GM21737 (cell line): ENCODE data around the gene HOXA5.

ENCODE experiments used
- ATAC-seq: cut with Tn5 transposase; IDR thresholded peaks from one replicate; pipeline ENCODE4 v1.9.1; 2021; ENCODE audit warnings: mild to moderate bottlenecking, moderate library complexity; ENCODE audit not compliant: unreplicated experiment

HOXA5 gene

DNA sequence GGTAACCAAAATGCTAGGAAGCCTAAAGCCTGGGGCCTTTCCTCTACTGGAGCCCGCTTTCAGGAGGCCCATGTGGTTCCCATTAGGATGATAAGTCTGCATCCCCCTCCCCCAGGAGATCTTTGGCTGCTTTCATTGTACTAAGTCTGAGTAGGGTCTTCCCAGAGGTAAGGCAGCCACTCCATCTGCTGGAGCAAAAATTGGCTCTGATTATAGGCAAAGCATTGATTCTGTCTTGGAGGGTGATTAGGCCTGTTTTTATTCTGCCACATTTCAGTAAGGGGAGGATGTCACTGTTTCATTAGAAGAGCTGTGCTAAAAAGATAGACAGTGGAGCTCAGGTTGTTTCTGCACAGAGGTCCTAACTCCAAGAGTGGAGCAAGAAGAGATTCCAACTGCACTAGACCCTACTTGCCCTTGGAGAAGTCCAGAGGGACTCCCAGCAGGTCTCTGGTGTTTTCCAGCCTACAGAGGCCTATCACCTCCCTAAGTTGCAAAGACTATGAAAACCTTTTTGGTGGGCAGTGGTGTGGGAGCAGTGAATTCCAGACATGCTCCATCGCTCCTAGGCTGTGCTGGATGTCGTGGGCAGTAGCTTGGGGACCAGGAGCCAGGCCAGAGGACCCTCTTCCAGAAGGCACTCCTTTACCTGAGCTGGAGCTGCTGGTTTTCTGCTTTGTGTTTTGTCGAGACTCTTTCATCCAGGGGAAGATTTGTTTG lies 33.9 kb downstream of the HOXA5 start:
- ATAC-seq, result no peak

DNA sequence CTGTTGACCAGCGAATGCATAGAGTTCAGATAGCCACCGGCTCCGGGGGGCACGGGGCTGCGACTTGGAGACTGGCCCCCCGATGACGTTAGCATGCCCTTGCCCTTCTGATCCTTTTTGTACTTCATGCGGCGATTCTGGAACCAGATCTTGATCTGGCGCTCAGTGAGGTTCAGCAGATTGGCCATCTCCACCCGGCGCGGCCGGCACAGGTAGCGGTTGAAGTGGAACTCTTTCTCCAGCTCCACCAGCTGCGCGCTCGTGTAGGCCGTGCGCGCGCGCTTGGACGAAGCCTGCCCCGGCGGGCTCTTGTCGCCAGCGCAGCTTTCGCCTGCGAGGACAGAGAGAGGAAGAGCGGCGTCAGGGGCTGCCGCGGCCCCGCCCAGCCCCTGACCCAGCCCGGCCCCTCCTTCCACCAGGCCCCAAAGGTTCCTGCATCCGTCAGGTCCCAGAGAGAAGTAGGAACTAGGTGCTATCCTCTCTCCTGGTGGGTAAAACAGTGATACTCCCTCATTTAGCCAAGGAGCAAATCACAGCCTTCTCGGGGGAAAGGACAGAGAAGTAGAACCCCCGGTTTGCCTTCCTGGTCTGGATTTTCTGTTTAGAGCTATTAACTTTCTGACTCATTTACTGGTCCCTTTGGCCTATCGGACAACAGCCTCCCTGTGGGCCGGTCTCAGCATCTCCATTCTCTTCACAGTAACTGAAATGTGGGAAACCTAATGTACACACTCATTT lies 34.9 kb downstream of the HOXA5 start:
- ATAC-seq, result no peak

DNA sequence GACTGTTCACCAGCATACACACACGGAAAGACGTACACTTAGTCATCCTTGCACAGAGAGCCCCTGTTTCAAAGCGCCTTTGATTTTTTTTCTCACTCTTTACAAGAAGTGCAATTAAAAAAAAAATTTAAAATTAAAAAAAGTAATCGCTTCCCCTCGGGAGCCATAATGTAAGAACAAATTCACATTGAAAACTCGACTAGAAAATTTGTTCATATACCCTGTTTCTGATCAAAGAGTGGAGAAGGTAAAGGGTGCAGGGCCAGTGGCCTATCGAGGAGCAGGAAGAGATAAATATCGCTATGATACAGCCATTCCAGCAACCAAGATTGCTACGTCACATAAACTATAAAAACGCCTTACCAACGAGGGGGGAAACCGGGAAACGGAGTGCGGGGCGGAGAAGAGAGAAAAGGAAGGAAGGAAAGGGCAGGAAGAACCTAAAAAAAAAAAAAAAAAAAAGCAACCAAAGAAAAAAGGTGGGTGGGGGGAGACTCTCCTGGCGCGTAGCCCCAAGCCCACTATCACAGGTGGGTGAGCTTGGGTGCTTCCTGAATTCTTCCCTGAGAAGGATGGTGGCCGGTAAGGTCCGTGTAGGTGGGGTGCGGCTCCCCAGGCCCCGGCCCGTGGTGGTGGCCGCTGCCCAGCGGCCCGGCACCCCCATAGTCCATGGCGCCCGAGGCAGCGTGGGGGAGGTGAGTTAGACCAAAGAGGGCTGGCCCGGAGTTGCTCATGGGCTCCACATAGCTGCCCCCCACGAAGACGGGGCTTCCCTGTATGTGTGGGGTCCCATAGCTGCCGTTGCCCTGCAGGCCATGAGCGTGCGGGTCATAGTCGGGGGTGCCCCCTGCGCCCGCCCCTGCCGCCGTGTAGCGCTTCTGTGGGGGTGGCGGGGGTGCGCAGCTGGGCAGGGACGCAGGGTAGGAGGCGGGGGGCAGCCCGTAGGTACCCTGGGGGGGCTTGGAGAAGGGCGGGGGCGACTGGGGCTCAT lies 35.8 kb downstream of the HOXA5 start:
- ATAC-seq, result no peak

DNA sequence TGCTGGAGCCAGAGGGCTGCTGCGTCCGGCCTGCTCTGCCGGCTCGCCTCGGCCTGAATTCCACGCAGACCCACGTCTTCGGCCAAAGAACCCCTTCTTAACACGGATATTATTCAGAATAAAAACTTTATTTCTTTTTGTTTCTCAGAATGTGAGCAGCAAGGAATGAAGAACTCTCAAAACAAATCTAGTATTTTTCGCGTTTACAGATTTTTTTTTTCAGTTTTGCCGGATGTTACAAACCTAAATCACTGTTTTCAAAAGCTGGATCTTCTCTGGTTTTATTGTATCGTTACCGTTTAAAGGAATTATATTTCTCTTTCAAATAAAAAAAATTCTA lies 36.6 kb downstream of the HOXA5 start:
- ATAC-seq, result no peak

DNA sequence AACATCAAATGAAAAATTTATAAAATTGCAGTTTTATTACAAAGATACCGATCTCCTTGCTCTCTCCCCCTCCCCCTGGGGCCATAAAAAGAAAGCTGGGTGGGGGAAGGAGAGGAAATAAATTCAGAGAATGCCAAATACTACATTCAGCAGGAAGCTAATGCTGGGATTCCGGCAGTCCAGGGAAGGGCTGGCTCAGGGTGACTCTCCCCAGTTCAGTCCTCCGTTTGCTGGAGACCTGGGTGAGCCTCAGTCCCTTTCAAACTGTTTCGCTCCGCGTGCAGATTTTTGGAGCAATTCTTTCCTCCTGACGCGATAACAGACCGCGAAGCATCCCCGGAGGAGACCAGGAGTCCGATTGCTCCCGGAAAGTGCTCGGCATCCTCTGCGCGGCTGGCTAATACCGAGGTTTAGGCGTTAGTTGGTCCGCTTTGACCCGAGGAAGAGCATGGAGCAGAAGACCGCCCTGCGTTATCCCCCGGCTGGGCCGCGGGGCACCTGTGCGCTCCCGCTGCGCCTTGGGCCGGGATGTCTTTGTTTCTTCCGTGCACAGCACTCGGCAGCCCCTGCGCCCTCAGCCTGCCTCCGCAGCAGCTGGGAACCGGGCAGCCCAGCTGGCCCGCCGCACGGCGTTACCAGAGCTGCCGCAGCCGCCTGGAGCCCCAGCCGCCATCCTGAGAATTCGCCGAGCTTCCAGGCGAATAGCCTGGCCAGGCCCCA lies 37.1 kb downstream of the HOXA5 start:
- no peak for ATAC-seq

DNA sequence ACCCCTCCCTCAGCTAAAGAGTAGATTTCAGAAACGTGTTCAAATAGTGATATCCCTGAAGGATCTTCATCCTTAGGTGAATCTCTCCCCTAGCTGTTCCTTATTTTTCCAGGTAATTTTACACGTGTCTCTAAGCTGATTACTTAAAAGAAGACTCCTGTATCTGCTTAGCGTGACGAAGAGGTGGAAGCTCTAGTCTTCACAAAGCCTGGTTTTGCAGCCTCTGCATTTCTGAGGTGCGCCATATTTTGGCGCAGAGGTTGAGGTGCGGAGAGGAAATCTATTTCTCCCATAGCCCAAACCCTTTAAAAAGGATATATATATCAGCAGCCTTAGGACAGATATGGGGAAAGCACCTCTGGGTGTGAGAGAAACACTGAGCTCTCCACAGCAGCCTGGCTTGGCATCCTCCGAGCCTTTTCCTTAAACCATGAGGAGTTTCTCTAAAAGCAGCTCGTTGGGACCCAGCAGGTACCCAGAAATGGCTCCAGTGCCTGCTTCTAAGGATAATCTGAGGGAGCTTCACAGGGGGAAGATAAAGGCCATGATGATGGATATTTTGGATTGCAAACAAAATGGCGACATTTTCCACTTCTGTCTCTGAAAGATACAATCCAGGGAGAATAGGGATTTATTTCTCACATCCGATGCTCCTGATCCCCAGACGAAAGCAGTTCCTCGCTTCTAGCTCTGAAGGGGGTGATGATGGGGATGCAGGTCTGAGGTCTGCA lies 38.0 kb downstream of the HOXA5 start:
- no peak for ATAC-seq

DNA sequence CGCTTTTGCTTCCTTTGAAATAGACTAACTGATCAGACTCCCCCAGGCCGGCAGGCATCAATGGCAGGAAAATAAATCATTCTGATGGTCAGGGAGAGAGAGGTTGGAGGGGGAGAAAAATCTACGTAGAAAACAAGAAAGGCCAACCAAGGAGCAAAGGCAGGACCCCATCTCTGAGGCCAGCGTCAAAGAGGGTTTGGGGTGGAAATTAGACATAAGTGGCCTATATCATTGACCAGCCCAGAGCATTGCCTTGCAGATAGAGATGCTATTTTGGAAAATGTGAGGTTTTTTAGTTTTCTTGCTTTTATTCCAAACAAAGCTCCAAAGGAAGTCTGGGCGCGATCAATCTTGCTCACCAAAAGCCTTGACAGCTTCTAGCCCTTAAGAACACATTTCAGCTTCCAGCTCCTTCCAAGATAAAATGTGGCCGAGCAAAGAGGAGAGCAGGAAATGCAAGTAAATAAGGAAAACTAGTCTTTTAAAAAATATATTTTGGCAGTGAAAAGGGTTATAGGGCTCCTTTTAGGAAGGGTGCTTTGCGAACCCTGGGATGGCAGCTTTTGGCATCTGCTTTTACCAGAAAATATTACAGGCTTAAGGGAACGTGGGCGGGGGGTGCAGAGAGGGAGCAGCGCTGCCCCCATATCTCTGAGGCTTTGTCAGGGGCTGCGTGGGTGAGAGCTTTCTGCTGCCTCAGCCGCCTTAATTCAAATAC lies 39.0 kb downstream of the HOXA5 start:
- ATAC-seq, result no peak

DNA sequence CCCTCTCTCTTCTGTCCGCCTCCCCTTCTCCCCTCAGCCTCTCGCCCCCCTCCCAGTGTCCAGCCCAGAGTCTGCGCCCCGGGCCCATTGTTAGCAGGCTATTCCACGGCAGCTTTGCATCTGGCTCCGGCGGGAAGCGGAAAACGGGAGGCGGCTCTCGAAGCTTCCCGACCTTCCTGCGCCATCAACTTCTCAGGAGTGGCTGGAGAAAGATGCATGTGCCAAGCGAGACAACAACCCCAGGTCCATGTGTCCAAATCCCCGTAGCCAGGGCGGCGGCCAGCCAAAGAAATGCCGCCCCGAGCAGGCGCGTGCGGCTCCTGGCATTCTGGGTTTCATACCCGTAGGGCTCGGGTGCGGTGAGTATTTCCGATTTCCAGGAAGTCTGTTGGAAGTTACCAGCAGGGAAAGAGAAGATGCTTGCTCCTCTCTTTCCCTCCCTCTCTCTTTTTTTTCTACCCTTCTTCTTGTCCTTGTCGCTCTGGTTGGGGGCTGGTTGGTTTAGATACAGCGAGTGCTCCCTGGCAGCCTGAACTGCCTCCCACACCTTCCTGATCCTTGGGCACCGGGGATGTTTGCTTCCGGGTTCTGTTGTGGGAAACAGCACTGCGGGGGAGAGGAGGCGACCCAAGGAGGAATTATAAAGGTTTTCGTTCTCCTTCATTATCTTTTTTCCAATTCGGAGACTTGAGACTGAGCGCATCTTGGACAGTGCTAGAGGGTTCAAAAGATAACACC lies 39.8 kb downstream of the HOXA5 start:
- ATAC-seq, result no peak

DNA sequence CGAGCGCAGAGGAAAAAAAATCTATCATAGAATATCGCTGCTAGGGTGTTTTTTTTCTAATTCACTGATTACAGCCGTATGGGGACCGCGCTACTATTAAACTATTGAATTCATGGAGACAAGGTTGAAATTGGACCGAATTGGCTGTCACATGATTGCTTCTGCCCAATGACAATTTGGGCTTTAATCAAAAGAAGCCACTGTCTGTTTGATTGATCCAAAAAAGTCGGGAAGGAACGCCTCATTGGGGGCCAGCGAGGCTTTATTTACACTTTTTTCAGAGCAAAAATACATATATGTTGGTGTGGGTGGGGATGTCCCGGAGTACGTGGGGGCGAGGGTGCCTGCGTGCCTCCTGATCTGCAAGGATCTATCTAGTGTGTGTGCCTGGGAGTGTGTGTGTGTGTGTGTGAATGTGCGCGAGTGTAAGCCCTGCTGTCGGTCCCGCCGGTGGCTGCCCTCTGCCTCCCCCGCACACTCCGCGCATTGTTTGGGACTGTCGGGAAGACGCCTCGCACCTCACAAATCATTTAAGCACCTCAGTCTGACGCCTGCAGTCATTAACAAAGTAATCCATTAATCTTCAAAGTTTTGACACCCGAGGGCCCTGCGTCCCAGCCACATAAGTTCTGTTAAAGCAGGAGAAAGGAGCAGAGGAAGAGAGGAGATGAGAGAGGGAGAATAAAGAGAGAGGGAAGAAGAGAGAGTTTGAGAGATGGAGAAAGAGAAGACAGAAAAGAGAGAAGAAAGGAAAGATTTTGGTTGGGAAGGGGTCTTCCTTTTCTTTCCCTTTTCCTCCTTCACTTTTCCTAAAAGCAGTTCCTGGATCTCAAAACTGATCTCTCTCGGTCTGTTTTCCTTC lies 40.7 kb downstream of the HOXA5 start, which contains the start of gene HOXA2:
Gene HOXA2, minus strand, starts transcription at position 103 of the 862 bp plus-strand sequence. CDS start 183 bp downstream, outside the sequence.
- ATAC-seq, result no peak

DNA sequence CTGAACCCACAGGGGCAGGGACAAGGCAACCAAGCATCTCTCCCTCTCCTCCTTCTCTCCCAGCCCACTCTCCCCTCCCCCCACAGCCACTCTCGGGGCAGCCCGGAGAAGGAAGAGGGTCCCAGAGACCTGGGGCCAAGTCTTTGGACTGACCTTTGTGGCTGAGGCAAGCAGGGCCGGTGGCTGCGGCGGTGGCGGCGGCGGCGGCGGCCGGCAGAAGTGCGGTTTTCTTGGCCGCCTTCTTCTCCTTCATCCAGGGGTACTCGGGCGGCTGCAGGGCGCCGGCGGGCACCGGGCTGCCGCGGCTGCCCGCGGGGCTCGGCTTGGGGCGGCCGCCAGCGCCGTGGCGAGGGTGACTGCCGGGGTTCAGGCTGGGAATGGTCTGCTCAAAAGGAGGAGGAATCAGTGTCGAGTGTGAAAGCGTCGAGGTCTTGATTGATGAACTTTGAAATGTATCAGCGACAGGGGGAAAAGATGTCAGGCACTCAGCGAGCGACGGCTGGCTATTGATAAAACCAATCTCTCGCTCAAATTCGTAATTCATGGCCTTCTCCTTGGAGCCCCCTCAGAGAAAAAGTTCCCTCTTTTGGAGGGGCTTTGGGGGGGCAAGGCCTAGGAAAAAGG lies 41.4 kb downstream of the HOXA5 start:
- no peak for ATAC-seq

DNA sequence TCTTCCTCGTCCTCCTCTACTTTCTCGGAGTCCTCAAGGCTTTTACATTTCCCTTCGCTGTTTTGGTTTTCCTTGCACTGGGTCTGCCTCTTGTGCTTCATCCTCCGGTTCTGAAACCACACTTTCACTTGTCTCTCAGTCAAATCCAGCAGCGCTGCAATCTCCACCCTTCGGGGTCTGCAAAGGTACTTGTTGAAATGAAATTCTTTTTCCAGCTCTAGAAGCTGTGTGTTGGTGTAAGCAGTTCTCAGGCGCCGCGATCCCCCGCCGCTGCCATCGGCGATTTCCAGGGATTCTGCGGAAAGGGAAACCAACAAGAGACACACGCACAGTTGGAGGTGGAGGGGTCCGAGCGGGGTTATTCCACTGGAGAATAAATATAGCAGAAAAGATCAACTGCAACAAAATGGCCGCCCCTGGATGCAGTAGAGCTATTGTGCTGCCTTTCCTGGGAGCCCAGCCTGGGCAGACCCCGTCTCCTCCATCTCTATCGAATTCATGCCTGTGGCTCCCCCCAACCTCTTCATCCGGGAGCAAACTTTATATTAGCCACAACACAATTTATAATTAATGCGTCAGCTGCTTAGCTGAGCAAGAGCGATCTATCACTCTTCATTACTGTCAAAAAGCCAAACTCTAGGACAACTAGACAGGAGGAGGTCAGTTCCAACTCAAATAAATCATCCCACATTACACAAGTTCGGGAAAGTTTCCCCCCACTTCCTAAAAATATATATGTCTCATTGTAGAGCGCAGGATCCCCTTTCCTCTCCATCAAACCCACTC lies 42.1 kb downstream of the HOXA5 start:
- ATAC-seq, result no peak

DNA sequence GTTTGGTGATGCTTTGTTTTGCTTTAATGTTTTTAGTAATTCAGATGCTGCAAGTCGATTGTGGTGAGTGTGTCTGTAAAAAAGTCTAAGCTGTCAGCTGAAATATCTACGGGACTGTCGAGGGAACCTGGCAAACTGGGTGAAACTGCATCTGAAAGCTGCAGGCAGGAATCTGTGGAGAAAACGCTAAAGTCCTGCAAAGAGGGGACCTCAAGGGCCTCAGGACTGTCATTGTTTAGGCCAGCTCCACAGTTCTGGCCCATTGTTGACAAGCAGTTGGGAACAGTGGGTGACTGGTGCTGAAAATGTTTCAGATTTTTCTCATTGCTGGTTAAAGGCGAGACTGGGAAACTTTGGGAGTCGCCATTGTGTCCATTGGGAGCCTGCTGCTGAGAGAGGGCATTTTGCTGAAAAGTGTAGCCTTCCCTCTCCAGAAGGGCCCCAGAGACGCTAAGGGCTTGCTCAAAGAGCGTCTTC lies 42.7 kb downstream of the HOXA5 start:
- ATAC-seq, result no peak

DNA sequence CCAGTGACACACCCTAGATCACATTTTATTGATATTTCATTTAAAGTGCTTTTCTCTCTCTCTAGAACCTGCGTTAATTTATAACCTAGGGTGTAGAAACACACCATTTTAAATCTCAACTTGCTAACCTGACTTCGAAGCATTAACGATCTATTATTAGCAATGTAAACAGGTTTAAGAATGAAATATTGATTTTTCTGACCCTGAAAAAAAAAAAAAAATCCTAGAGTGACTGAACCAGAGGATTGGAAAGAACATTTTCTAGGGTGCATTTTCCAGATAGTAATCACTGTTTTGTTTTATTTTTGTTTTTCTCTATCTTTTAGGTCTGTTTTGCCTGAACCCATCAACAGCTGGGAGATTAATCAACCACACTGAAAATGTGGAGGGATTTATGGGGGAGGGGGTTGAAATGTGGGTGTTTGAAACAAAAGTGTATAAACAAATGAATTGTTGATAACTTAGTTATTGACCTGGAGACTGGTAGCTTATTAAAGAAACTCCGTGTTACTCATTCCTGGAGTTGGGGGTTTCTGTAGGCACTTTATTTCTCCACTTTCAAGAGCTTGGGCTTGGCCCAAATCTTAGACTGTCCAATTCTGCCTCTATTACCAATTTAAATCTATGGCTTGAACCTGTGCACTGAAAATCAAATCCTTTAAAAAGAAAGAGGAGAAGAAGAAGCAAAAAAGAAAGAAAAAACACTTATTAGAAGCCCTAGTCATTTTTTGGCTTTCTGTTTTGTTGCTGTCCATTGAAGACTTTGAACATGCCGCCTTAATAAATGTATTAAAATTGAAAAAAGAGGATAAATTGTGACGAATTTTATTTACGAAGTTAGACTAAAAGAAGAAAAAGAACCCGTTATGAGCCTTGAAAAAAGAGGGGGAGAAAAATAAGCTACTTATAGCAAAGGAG lies 43.8 kb downstream of the HOXA5 start:
- no peak for ATAC-seq

DNA sequence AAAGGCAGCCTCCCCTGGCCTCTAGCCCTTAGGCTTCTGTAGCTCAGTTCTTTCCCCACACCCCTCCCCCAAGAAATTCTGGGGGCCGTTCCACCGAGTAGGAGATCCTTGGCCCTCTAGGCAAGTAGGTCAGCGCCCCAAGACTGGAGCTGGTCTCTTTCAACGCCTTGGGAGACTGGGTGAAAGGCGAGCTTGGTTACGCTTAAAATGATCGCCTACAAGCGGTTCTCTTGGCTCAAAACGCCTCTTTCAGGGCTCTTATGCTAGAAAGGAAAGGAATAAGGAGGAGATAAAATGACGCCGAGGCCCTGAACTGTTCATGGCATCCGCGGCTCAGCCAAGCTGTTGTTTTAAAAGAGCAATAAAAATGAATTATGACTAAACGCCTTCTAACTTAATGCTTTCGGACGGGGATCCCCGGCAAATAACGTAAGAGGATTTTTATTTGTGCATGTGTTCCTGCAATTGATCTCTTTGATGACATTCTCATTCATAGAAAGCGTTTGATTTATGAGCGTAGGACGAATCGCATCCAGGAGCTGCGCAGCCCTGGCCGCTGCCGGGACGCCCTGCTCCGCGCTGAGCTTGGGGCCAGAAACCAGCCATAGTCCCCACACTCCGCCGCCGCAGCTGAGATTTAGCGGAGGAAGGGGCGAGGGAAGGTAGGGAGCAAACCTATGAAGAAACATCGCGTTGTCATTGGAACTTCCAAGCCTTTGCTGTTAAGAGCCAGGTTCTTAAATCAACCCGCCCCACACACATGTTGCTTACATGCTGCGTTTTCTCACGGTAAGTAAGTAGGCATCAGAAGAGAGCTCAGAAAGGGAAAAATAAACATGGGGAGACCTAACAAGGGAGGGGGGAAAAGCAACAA lies 44.7 kb downstream of the HOXA5 start:
- no peak for ATAC-seq
